ENCODE data around the gene UBTF.

UBTF gene

GRCh38 chr17:44219616-44220212 lies at the start of gene UBTF:
Gene UBTF (minus strand): TSS chr17:44219675. CDS start chr17:44218229, 1,446 bp downstream.
- DNase-seq (ENCODE audit: low read depth in 2 of 2), result peak in 1 of 2 donors; percentile 51

DNA sequence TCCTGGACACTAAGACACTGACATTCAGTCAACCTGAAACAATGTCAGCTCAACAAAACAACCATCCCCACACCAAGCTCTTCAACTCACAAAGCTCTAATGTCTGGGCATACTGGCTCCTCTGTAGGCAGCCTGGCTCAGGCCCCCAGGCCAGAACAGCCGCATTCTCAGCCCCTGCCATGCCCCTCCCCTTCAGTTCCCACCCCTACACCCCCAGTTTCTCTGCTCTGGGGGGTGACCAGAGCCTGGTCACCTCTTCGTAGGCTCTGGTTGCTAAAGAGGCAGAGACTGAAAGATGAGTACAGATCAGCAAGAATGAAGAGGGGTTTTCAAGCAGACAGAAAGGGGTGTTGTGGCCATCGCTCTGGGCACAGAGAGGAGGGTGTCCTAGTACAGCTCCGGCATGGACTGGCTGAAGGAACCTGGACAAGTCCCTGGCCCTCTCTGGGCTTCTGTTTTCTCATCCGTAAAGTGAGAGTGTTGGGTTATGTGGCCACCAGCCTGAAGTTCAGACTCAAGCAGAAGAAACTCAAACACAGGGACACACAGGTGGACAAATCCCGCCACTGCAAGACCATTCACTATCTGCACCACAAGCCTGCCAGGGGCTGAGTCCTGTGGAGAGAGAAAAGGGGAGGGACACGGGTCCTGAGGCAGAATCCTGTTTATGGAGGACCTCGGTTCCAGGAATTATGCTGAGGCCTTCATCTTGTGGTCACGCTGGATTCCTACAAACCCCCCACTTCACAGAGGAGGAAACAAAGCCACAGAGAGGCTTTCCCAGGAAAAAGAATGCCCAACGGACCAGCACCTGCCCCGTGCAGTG lies 49.4 kb upstream of the UBTF start:
- DNase-seq (ENCODE audit: low read depth in 2 of 2), result no peak

DNA sequence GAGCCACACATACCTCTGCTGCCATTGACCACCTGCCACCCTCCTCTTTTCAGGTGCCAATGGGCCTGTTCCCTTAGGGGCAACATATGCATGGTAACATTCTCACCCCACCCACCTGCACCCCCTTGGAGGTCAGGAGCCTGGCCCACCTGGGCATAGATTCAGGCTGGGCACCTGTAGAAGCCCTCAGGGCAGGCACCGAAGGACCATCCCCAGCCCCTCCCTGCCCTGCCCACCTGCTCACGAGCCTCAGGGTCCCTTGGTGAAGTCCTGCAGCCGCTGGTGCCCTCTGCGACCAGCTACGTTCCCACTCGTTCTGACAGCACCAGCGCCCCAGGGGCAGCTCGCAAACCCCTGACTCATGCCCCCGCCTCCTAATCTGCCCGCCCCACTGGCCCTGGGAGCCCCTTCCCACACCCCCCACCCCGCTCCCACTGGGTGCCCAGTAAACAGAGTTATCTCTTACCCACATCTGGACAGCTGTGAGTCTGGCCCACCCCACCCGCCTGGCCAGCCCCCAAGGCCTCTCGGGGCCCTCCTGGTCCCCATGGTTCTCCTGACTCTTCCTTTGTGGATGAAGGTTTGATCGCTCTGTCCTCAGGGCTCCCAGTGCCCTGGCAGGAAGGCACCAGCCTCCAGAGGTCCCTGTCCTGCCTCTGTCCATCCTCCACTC lies 48.5 kb upstream of the UBTF start, which contains the start of gene SLC4A1:
SLC4A1 (minus strand) TSS at position 318 of the 673 bp plus-strand sequence. CDS start 5,269 bp downstream, outside the sequence.
- no peak for DNase-seq (ENCODE audit: low read depth in 2 of 2)

- DNase-seq (ENCODE audit: low read depth in 2 of 2), result no peak
Measured at GRCh38 chr17:44267165-44267455, 47.6 kb upstream of the UBTF start.

DNA sequence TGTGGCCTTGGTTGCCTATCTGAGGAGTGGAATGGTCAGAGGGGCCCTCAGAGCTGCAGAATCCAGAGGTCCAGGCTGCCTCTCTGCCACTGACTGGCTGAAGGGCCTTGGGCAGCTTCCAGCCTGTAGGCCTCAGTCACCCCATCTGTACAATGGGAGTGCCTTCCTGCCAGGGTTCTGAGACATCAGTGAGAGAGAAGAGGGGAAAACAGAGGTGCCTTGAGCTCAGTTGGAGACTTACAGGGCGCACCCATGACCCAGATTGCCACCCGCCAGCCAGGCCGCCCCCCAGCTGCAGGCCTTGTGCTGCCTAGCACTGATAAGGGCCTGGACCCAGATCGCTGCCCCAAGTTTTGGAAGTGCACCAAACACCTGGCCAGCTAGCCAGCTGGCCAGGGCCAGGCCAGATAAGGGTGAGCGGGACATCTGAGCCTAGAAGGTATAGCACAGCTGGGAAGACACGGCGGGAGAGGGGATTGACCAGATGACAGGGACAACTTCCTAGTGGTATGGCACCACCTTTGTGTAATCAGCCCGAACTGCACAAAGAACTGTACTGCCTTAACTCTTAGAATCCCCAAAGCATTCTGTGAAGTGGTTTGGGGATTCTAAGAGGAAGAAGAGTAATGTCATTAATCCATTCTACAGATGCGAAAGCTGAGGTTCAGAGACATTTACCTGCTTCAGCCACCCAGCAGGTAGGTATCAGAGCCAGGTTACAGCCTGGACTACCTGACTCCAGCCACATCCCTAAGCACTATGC lies 47.1 kb upstream of the UBTF start:
- no peak for DNase-seq (ENCODE audit: low read depth in 2 of 2)

DNA sequence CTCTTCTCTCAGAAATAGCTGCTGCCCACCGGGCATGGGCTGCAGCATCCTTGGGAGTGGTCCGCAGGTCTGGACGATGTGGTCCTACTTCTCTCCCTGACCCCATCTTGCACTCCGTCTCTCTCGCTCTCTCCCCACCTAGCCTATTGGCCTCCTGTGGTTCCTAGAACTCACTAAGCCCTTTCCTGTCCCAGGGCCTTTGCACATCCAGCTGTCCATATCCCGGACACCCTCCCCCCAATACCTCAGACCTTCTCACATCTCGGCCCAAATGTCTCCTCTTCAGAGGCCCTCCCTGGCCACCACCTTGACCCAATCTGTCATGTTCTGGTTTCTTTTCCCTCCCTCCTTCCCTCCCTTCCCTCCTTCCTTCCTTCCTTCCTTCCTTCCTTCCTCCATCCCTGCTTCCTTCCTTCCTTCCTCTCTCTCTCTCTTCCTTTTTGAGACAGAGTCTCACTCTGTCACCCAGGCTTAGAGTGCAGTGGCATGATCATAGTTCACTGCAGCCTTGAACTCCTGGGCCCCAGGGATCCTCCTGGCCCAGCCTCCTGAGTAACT lies 43.9 kb upstream of the UBTF start:
- no peak for DNase-seq (ENCODE audit: low read depth in 2 of 2)

DNA sequence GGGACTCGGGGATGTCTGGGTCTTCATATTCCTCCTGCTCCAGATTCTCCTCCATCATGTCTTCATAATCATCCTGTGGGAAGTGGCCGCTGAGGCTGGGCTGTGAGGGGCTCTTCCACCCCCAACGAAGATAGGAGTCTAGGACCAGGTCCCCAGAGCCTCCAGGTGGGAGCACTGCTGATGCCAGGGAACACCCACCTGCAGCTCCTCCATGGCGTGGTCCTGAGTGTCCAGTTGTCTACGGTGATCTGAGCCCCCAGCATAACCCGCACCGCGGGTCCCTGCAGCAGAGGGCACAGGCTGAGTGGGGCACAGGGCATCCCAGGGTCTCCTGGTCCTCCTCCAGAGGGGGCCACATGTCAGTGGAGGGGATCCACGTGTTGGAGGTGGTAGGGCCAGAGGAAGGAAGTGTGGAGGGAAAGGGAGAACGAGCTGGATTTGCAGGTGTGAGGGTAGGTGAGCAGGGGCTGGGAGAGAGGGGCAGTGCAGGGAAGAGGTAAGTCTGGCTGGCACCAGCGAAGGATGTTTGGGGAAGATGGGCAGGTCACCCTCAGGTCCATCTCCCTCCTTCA lies 43.3 kb upstream of the UBTF start:
- no peak for DNase-seq (ENCODE audit: low read depth in 2 of 2)

GRCh38 chr17:44260296-44260695 lies 40.8 kb upstream of the UBTF start:
- no peak for DNase-seq (ENCODE audit: low read depth in 2 of 2)

- no peak for DNase-seq (ENCODE audit: low read depth in 2 of 2)
Measured at GRCh38 chr17:44258811-44259351, 39.4 kb upstream of the UBTF start.

DNA sequence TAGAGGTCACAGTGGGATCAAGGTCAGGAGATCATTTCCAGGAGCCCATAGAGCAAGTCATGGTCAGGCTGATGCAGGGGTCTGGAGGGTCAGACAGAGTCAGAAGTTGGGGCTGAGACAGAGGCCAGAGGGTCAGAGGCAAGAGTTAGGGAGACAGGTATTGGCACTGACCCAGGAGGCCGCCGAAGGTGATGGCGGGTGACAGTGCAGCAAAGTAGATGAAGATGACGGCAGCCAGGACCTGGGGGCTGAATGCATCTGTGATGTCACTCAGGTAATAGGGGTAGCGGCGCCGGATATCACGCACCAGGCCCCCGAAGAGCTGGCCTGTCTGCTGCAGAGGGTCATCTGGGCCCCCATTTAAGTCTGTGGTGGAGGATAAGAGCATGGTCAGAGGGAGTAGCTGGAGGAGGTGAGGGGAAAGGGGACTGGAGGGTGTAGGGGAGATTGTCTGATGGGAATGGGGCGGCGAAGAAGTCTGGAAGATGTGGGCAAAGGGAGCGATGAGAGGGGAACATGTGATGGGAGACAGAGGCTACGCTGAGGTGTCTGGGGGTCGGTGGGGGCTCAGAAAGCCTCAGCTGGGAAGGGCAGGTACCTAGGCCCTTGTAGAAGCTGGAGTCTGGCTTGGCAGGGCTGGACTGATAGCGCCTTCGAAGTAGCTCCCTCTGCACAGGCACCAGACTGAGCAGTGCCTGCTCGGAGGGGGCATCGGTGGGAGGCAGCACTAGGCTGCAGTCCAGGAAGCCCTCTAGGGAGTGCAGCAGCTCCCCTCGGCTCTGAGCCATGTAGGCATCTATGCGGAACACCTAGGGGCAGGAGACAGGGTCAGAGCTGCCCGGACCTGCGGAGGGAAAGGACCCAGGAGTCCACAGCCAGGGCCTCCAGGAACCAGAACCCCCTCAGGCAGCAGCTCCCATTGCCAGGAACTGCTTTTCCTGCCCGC lies 38.6 kb upstream of the UBTF start:
- DNase-seq (ENCODE audit: low read depth in 2 of 2), result no peak

DNA sequence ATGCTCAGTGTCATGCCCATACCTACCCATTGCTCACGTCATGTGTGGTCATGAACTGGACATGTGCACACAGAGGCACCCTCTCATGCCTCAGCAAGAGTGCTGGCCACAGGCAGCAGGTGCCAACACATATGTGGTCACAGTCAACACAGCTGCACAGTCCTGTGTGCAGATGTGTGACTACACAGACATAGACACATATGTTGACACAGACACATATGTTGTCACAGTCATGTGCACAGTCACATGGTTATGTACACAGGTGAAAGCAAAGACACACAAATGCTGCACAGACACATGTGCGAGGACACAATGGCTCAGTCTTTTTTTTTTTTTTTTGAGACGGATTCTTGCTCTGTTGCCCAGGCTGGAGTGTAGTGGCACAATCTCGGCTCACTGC lies 37.2 kb upstream of the UBTF start:
- DNase-seq (ENCODE audit: low read depth in 2 of 2), result no peak

DNA sequence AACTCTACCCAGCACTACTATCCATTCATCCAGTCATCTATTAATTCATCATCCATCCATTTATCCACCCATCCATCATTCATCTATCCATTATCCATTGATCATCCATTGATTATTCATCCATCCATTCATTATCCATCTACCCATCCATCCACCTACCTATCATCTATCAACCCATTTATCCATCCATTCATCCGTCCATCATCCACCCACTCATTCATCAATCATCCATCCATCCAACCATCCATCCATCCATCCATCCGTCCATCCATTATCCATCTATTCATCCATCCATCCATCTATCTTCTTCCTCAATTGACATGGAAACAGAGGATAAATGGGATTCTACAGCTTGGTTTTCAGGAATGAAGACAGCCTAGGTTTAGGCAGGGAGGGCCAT lies 36.4 kb upstream of the UBTF start:
- no peak for DNase-seq (ENCODE audit: low read depth in 2 of 2)

DNA sequence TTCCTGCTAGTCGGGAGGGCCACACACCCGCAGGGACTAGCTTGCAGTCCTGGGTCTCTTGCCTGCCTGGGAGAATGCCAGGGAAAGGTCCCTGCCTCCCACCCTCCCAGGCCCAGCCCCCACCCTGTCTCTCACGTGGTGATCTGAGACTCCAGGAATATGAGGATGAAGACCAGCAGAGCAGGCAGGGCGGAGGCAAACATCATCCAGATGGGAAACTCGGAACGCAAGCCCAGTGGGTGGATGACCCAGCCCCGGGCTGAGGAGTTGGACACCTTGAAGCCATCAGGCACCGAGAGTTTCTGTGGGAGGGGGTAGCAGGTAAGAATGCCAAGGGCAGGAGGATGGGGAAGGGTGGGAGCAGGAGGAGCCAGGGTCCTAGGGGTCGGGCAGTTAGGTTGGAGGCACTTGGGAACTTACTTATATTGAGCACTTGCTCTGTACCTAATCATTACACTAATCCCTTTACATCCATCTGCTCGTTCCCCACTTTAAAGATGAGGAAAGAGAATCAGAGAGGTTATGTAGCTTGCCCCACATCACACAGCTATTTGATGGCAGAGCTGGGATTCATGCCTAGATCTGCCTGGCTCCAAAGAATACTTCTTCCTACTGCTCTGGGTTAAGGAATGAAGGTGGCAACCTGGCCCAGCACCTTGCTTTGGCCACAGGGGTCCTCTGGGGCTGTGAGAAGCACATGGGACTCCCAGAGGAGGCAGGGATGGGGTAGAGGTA lies 35.1 kb upstream of the UBTF start:
- no peak for DNase-seq (ENCODE audit: low read depth in 2 of 2)

- DNase-seq (ENCODE audit: low read depth in 2 of 2), result no peak
Measured at GRCh38 chr17:44253006-44253405, 33.5 kb upstream of the UBTF start.

DNA sequence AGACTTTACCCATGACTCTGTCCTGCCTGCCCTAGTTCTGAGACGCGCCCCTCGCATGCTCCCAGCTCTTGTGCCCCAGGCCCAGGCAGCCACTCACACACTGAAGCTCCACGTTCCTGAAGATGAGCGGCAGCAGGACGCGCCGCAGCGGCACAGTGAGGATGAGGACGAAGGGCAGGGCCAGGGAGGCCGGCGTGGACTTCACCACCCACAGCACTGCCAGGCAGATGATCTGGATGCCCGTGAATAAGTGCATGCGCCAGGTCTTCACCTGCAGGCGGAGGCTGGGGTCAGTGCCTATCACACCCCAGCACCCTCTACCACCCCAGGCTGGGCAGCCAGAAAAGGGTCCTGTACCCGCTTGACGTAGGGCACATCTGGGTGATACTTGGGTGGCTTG lies 31.6 kb upstream of the UBTF start:
- DNase-seq (ENCODE audit: low read depth in 2 of 2), result no peak

GRCh38 chr17:44249501-44250246 lies 30.2 kb upstream of the UBTF start:
- no peak for DNase-seq (ENCODE audit: low read depth in 2 of 2)

DNA sequence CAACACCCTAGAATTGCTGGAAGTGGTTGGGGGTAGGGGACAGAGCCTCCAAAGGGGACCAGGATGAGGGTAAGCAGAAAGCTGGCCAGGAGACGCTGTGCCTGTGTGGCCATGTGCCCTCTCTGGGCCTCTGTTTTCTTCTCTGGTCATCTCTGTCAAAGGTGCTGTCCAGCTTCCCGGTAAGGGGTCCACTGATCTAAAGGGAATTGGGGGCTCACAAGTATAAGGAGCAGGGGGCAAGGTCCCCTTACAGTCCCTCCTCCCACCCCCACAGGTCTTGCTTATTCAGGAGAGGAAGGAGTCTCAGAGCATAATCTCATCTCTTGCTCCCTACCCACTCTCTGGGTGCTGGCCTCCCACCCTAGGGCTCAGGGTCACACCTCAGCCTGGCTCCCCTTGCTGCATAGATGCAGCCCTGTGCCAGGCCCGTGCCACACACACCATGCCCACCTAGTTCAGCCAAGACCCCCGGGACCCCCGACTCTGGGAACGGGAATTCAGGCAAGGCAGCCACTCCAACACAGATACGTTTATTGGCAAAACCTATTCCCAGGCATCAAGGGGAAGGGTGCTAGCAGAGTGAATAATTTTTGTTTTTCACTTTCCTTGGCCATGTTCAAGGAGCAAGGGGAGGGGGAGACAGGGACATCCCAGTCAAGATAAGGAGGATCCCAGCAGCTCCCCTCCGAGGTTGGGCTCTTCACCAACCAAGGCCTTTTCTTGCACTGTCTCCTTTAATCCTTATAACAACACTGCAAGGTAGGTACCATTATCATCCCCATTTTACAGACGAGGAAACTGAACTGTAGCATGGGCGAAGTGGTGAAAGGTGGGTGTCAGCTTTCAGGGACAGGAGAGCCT lies 28.6 kb upstream of the UBTF start:
- no peak for DNase-seq (ENCODE audit: low read depth in 2 of 2)

GRCh38 chr17:44247440-44247841 lies 28.0 kb upstream of the UBTF start:
- no peak for DNase-seq (ENCODE audit: low read depth in 2 of 2)
